Fibroblast of the aortic adventitia (primary cell): ENCODE results near the gene SCN8A. TPM values are rescaled to one million over a fixed set of nuclear protein-coding genes. Genes with fewer than 3 reads are reported as not detected.

Source experiments
- DNase-seq: peaks from one replicate; pipeline ENCODE4 v3.0.0-alpha.2; 2010; ENCODE audit warnings: low read depth
- H3K4me3 ChIP-seq: 2 replicates; pipeline ENCODE4 v1.5.1; 2011; ENCODE audit warnings: low read depth, mild to moderate bottlenecking, control low read depth, low read length, moderate library complexity
- CTCF ChIP-seq: IDR thresholded peaks from 2 replicates; pipeline ENCODE4 v1.5.1; 2011; ENCODE audit warnings: mild to moderate bottlenecking, low read length, control low read depth, inconsistent platforms; ENCODE audit not compliant: insufficient read depth
- total RNA-seq: library from RNA; depleted of rRNA; stranded (reverse); fragments of >200 nt; gene quantifications from 2 replicates; pipeline ENCODE4 v1.2.3, GENCODE V29; 2012; ENCODE audit warnings: low replicate concordance

SCN8A gene
- total RNA-seq, 1 donor = 7.9 TPM

DNA sequence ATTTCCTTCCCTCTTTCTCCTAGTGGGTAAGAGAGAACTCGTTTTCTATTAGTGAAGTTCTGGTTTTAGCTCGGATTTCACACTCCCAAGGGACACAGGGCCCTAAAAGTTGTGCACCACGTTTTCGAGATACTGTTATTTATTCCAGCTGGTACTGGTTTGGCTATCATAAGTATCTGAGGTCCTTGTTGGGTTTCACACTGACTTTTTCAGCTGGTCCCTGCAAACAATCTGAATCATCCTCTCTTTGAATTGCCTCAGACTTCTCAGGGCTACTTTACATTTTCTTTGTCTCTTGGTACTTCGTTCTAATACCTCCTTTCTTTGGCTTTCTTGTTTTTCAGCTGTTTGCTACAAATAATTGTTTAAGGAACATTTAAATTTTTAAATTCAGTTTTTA is 75.7 kb downstream of the SCN8A start:
- H3K4me3 ChIP-seq = no peak overlapping the region
- DNase-seq = peak; percentile 20
- no peak for TF ChIP-seq CTCF

- TF ChIP-seq CTCF = no peak
- no peak overlapping the region for H3K4me3 ChIP-seq
- DNase-seq = no peak
Measured at GRCh38 chr12:51667269-51667668, 76.2 kb downstream of the SCN8A start.

DNA sequence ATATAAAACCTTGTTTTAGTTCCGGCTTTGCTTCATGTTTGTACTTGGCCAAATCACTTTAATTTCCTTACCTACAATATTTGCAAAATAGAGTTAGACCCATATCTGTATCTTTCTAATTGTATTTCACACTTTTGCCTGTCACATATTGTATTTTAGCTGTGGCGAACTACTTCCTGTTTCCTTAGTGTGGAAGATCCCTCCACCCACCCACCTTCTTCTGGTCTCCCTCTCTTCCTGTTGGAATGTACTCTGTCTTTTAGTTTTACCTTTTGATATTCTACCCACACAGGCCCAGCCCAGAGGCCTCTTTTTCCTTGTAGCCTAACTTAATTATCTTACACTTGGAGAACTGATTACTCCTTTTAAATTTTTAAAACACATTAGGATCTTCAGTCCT is 78.2 kb downstream of the SCN8A start:
- no peak for DNase-seq
- no peak overlapping the region for H3K4me3 ChIP-seq
- TF ChIP-seq CTCF = no peak

DNA sequence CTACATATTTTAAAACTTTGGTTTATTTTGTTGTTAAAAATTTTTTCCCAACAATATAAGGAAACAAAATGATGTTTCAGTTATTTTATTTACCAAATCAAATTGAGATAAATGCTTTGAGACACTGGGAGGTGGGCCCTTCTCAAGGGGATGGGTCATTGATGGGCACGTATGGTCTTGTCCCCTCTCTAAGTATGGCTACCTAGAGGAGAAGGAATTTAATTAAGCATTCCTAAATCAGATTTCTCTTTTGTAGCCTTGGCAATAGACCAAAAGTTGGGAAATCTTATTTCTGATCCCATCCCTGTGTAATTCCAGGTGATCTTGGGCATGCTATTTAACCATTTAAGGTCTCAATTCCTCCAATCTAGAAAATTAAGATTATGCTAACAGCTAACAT is 79.0 kb downstream of the SCN8A start:
- H3K4me3 ChIP-seq = no peak overlapping the region
- no peak for DNase-seq
- no peak for TF ChIP-seq CTCF

GRCh38 chr12:51672334-51672733 is 81.3 kb downstream of the SCN8A start:
- no peak overlapping the region for H3K4me3 ChIP-seq
- no peak for TF ChIP-seq CTCF
- DNase-seq = peak; percentile 30

GRCh38 chr12:51675071-51675803 is 84.2 kb downstream of the SCN8A start:
- no peak for TF ChIP-seq CTCF
- no peak for DNase-seq
- no peak overlapping the region for H3K4me3 ChIP-seq

GRCh38 chr12:51676875-51677274 is 85.8 kb downstream of the SCN8A start:
- no peak for TF ChIP-seq CTCF
- DNase-seq = no peak
- H3K4me3 ChIP-seq = no peak overlapping the region
